Breast epithelium (tissue), 4 donors: Measurements from ENCODE around the gene PRDM1. TPM values are rescaled to one million over a fixed set of nuclear protein-coding genes. Genes with fewer than 3 reads are reported as not detected.

Experiments used
- DNase-seq, 2 donors: peaks; one replicate each; pipeline ENCODE4 v3.0.0-alpha.2; 2019; ENCODE audit warnings: low spot score in 2 of 2
- H3K27ac ChIP-seq, 2 donors: fragments of 200-600 bp; sonication (generic) in 1 of 2; one replicate each; pipeline ENCODE4 v1.5.1; 2016 to 2019; ENCODE audit warnings: mild to moderate bottlenecking in 1 of 2
- H3K27me3 ChIP-seq, 2 donors: fragments of 200-600 bp; sonication (generic) in 1 of 2; one replicate each; pipeline versions ENCODE4 v1.5.1 to v1.6.0; 2017 to 2019; ENCODE audit warnings: control low read depth in 1 of 2, mild to moderate bottlenecking in 1 of 2
- H3K36me3 ChIP-seq: fragments of 200-600 bp; one replicate; pipeline ENCODE4 v1.5.1; 2019
- H3K4me1 ChIP-seq, 2 donors: fragments of 200-600 bp; sonication (generic); one replicate each; pipeline ENCODE4 v1.5.1; 2016 to 2019; ENCODE audit warnings: control low read depth in 1 of 2
- H3K4me3 ChIP-seq, 3 donors: fragments of 200-600 bp; sonication (generic); 1 replicate in 2 of 3; 2 replicates in 1 of 3; pipeline ENCODE4 v1.5.1; 2016 to 2019; ENCODE audit warnings: mild to moderate bottlenecking in 3 of 3, moderate library complexity in 2 of 3
- H3K9me3 ChIP-seq, 2 donors: fragments of 200-600 bp; sonication (generic) in 1 of 2; one replicate each; pipeline ENCODE4 v1.5.1; 2016 to 2019; ENCODE audit warnings: control low read depth in 1 of 2
- POLR2A ChIP-seq: fragments of 450-650 bp; IDR thresholded peaks from one replicate; pipeline ENCODE4 v1.6.1; 2016; ENCODE audit warnings: antibody characterized with exemption, mild to moderate bottlenecking, moderate library complexity
- POLR2AphosphoS5 ChIP-seq, 3 donors: sonication (generic); formaldehyde crosslinking; IDR thresholded peaks; one replicate each; pipeline ENCODE4 v1.6.1; 2017; ENCODE audit warnings: antibody characterized with exemption in 3 of 3
- intact Hi-C: fragments of 100-400 bp; cut with DNase I; formaldehyde crosslinking; loops from one replicate; pipeline ENCODE4 v1.15.1; 2023; ENCODE audit warnings: low total_unique reads
- total RNA-seq, 3 donors: library from RNA; depleted of rRNA; stranded (reverse); fragments of >200 nt; gene quantifications; one replicate each; pipeline ENCODE4 v1.1.0, GENCODE V29; 2016
- TF ChIP-seq, protein P1 (sequence below), 3 donors: fragments of 450-650 bp; IDR thresholded peaks; one replicate each; pipeline ENCODE4 v1.5.1; 2016 to 2017; ENCODE audit warnings: antibody characterized with exemption in 3 of 3, mild to moderate bottlenecking in 3 of 3, moderate library complexity in 3 of 3

The PRDM1 gene
- total RNA-seq, 3 donors from 2014 or later, result 6.9 to 16.0 (median 13.1) TPM

DNA sequence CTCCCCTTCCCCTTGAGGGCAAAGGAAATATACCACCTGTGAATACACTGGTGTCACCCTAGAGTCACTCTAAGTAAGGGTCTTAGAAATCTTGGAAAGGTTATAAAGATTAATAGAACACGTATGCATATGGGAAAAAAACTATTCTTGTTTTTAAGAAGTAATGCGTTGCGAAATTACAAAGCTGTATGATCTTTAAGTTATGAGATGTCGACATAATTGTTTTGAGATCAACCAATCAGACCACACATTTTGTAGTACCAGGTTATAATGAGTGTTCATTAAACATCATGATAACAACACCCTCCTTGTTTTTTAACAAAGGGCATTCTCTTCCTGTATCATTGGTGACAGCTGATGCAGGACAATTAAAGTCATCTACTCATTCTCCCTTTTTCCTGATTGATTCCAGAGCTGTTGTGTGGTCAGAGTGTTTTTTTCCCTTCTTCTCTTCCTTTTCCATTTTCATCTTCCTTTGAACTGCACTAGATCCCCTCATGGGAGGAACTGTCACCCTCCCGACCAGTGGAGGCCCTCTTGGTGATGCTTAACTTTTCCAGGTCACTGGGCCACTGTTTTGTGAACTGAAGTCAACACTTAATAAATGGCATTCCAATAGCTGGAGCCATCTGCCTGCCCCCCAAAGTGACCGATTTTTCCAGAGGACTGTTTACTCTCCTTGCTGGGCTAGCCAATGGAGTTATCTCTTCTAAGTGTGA, 37.0 kb downstream of the PRDM1 start:
- intact Hi-C loops, result no loop called here
- DNase-seq, result no peak
- Histone ChIP-seq H3K27ac (no peak overlapping the region), H3K4me3 (no peak overlapping the region), H3K9me3 (no peaks in the 10 kb centered on the region), H3K27me3 (no peaks in the 10 kb centered on the region), H3K36me3 (no peaks in the 10 kb centered on the region), H3K4me1 (no peaks in the 10 kb centered on the region)
- TF ChIP-seq POLR2A (no peak), POLR2AphosphoS5 (IDR thresholded peaks at IDR 0.05) (no peak)
- TF ChIP-seq, protein P1, sequence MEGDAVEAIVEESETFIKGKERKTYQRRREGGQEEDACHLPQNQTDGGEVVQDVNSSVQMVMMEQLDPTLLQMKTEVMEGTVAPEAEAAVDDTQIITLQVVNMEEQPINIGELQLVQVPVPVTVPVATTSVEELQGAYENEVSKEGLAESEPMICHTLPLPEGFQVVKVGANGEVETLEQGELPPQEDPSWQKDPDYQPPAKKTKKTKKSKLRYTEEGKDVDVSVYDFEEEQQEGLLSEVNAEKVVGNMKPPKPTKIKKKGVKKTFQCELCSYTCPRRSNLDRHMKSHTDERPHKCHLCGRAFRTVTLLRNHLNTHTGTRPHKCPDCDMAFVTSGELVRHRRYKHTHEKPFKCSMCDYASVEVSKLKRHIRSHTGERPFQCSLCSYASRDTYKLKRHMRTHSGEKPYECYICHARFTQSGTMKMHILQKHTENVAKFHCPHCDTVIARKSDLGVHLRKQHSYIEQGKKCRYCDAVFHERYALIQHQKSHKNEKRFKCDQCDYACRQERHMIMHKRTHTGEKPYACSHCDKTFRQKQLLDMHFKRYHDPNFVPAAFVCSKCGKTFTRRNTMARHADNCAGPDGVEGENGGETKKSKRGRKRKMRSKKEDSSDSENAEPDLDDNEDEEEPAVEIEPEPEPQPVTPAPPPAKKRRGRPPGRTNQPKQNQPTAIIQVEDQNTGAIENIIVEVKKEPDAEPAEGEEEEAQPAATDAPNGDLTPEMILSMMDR (IDR thresholded peaks at IDR 0.05), result no peak

DNA sequence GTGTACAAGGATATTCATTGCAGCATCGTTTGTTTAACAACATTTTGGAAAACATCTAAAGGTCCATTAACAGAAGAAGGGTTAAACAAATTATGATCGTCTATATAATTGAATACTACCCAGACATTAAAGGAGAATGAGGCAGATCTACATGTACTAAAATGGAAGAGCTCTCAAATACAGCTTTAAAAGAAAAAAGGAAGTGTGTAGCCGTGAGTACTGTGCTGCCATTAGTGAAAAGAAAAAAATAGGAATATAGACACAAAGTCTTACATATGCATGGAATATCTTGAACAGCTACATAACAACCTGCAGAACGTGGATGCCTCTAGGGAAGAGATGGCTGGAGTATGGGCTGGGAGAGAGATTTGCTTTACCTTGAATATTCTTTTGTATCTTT, 37.9 kb downstream of the PRDM1 start:
- Histone ChIP-seq H3K27ac (no peak overlapping the region), H3K27me3 (no peaks in the 10 kb centered on the region), H3K4me3 (no peak overlapping the region), H3K36me3 (no peaks in the 10 kb centered on the region), H3K4me1 (no peaks in the 10 kb centered on the region), H3K9me3 (no peaks in the 10 kb centered on the region)
- DNase-seq, result no peak
- TF ChIP-seq POLR2A, result no peak
- TF ChIP-seq, protein P1 (IDR thresholded peaks at IDR 0.05), result no peak
- TF ChIP-seq POLR2AphosphoS5 (IDR thresholded peaks at IDR 0.05), result no peak
- intact Hi-C loops, result no loop called here

DNA sequence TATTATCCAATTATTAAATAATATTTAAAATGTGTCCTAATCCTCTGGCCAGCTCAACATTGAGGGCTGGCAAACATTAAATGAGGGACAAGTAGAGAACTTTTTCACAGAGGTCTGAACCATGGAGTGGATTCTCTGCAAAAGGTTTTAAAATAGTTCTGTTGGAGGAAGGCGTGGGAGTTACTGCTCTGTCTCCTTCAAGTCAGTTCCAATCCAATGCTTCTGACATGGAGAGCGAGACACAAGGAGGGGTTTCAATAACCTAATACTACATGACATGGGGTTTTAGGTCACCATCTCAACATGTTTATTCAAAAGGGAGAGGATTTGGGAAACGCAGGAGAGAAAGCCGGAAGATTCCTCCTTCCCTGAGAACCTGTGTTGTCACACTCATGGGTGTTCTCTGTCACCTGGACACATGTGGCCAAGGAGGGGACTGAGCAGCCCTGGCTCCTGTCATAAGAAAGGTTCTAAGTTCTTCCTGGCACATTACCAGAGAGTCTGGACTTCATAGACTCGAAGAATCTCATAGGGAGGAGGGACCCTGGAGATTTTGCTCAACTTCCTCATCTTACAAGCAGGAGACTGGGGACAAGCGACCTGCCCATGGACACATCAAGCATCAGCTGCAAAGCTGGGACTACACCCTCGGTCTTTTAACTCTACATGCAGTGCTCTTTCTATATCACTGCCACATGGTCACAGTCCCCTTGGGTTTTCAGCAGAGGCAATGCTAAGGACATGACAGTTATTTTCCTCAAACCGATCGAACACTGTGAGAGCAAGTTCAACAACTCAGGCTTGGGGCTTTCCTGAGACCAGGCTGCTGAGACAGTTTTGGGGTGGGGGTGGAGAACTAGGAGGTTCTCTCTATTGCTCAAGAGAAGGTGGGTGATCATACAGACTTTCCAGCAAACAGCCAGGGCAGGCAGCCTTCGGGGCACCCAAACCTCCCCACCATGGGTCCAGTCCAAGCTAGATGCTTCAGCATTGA, 38.6 kb downstream of the PRDM1 start:
- DNase-seq, result no peak
- Histone ChIP-seq H3K4me3 (no peak overlapping the region), H3K27me3 (no peaks in the 10 kb centered on the region), H3K4me1 (no peaks in the 10 kb centered on the region), H3K9me3 (no peaks in the 10 kb centered on the region), H3K36me3 (no peaks in the 10 kb centered on the region), H3K27ac (no peak overlapping the region)
- intact Hi-C loops, result no loop called here
- TF ChIP-seq POLR2AphosphoS5 (IDR thresholded peaks at IDR 0.05), result no peak
- TF ChIP-seq, protein P1 (IDR thresholded peaks at IDR 0.05), result no peak
- no peak for TF ChIP-seq POLR2A

DNA sequence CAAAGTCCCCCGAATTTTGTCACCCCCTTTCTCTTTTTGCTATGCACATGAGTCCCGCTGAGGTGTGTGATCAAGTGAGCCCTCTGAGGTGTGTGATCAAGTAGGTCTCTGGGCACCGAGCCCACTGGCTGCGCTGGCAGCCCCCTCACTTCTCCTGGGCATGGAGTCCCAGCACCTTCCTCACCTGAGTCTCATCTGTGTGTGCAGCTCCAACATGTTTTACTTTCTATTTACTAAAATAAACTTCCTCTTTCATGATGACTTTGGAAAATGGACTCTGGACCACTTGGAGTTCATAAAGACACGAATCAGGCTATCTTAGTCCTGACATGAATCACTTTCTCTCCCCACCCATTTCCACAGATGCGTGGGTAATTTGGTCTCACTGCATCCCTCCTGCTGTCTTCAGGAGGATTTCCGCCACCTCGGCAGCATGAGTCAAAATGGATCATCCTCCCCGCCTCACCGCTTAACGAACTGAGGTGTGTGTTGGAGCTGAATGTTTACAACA, 39.8 kb downstream of the PRDM1 start:
- Histone ChIP-seq H3K27ac (no peak overlapping the region), H3K4me1 (no peaks in the 10 kb centered on the region), H3K9me3 (no peaks in the 10 kb centered on the region), H3K27me3 (no peaks in the 10 kb centered on the region), H3K36me3 (no peaks in the 10 kb centered on the region), H3K4me3 (no peak overlapping the region)
- TF ChIP-seq, protein P1 (IDR thresholded peaks at IDR 0.05), result no peak
- DNase-seq, result no peak
- intact Hi-C loops, result no loop called here

DNA sequence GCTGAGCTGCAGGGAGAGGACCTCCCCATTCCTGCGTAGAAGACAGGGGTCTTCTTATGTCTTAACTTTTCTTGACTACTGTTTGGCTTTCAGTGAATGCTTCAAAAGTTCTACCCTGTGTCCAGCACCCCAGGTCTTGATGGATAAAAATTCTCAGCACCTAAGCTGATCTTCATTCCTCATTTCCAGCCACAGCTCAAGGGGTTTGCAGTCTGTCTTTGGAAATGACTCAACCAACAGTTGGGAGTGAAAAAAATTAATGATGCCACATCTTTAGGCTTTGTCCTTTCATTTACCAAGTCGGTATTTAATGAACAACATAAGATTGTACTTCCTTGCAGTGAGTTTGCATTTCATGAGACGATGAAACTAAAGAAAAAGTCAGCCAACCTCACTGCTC, 40.3 kb downstream of the PRDM1 start:
- Histone ChIP-seq H3K4me1 (no peaks in the 10 kb centered on the region), H3K36me3 (no peaks in the 10 kb centered on the region), H3K27ac (no peak overlapping the region), H3K4me3 (no peak overlapping the region), H3K27me3 (no peaks in the 10 kb centered on the region), H3K9me3 (no peaks in the 10 kb centered on the region)
- DNase-seq, result no peak
- TF ChIP-seq, protein P1 (IDR thresholded peaks at IDR 0.05), result no peak
- TF ChIP-seq POLR2AphosphoS5 (IDR thresholded peaks at IDR 0.05), result no peak
- intact Hi-C loops, result no loop called here
